HG02852 (cell line): ENCODE results near the gene ZSWIM6.

Experiments used
- ATAC-seq: cut with Tn5 transposase; IDR thresholded peaks from one replicate; pipeline ENCODE4 v1.9.1; 2021; ENCODE audit warnings: mild to moderate bottlenecking, moderate library complexity; ENCODE audit not compliant: unreplicated experiment

Gene ZSWIM6

GRCh38 chr5:61431923-61432620 lies 100.0 kb downstream of the ZSWIM6 start:
- no peak for ATAC-seq

GRCh38 chr5:61435368-61435767 lies 103.3 kb downstream of the ZSWIM6 start:
- no peak for ATAC-seq

GRCh38 chr5:61438298-61438970 lies 106.4 kb downstream of the ZSWIM6 start:
- no peak for ATAC-seq

- ATAC-seq, result no peak
Observed at GRCh38 chr5:61440086-61440485, 108.0 kb downstream of the ZSWIM6 start.

GRCh38 chr5:61440596-61440995 lies 108.5 kb downstream of the ZSWIM6 start:
- no peak for ATAC-seq

DNA sequence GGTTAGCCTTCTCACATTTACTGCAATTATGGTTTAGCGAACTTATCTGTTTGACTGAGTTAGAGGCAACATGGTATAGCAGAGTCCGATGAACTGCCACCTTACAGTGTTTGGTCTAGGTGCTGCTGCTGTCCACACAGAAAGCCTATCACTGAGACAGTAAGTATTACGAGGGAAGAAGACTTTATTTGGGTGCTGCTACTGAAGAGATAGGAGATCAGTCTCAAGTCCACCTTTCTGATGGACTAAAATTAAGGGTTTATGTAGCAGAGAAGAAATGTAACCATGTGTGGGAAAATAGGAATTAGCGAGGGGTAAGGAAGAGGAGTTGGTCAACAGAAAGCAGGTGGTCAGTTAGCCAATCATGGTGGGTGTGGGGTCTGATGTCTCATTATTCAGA lies 109.7 kb downstream of the ZSWIM6 start:
- ATAC-seq, result no peak

GRCh38 chr5:61447780-61448495 lies 115.9 kb downstream of the ZSWIM6 start:
- ATAC-seq, result no peak

GRCh38 chr5:61449804-61450492 lies 117.9 kb downstream of the ZSWIM6 start:
- ATAC-seq, result no peak

DNA sequence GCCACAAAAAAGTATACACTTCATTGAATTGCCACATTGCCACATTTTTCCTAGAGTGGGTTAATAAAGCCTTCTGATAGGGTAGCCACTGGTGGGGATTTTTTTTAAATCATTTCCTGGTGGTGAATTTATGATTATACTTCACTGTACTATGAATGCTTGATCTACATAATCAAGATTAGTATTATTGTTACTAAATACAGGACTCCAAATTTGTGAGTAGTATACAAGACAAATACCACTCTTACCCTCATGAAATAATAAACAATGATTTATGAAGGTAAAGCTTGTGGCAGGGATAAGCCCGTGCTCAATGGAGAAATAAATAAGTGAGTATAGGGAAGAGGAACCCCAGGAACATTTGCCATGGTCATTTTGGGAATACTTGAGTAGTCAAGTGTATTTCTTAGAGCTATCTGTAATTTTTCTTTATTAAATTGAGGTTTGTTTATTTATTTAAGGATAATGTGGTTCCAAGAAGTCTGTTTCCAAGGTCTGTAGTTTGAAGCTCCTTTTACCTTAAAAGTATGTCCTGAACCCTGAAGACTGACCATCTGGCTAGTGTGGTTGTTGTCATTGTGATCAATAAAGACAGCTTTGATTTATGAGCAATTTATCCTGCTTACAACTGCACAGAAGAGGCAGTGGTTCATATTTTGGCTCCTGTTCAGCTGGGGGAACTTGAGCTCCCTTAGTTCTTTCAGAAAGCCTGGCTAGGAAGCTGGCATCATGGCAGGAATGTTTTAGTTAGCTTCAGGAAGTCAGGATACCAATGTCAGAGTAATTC lies 118.6 kb downstream of the ZSWIM6 start:
- no peak for ATAC-seq

- ATAC-seq, result no peak
Observed at GRCh38 chr5:61455179-61456006, 123.3 kb downstream of the ZSWIM6 start.

DNA sequence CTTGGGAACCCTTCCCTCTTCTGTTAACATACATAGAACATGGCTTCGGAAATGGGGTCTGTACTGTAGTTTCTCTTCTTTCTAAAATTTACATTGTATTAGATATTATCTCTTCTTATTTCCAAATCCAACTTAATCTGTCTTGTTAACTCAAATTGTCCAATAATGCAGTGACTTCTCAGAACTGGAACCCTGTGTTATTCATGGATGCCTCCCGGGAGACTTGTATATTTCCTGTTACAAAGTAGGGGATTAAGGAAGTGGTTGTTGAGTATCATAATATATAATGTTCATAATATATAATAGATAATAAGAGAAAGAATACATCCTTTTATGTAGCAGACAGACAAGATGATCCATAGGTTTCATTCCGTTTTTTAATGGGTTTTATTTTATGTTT lies 128.4 kb downstream of the ZSWIM6 start:
- ATAC-seq, result no peak

GRCh38 chr5:61461417-61461816 lies 129.4 kb downstream of the ZSWIM6 start:
- ATAC-seq, result no peak

DNA sequence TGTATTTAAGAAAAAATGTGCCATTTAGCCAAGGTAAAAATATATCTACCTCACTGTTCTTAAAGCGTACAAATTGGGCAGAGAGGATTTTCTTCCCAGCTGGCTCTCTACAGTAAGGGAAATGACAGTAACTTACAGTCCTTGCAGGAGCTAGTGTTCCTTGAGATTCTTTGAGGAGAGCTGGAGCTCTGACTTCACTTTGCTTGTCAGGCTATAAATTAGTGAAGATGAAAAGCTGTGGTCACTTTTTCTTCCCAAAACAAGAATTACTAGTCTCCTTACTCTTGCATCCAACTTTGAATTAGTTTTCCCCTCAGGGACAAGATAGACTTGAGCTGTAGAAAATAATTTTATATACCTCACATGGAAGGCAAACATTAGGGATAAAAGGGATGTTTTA lies 129.9 kb downstream of the ZSWIM6 start:
- no peak for ATAC-seq

DNA sequence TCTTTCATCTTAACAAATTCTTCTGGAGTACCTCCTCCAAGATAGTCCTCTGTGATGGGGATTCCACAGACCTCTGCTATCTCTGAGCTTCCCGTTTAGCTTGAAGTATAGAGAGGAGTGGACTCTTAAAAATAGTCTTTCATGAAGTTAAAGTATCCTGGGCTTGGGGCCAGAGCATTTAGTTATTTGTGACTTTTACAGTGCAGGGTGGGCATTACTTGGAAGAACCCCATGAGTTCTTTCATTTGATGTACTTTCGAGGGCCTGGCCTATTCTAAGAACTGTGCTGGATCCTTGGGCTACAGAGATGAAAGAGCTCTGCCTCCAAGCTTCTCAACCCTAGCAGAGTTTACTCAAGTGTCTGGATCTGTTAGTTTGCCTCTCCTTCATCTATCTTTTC lies 131.5 kb downstream of the ZSWIM6 start:
- ATAC-seq, result no peak

- ATAC-seq, result no peak
Observed at GRCh38 chr5:61464512-61464911, 132.5 kb downstream of the ZSWIM6 start.

- ATAC-seq, result no peak
Observed at GRCh38 chr5:61465066-61465465, 133.0 kb downstream of the ZSWIM6 start.

- ATAC-seq, result no peak
Observed at GRCh38 chr5:61465496-61465895, 133.4 kb downstream of the ZSWIM6 start.

GRCh38 chr5:61466017-61466416 lies 134.0 kb downstream of the ZSWIM6 start:
- ATAC-seq, result no peak

- ATAC-seq, result no peak
Observed at GRCh38 chr5:61467766-61468482, 135.9 kb downstream of the ZSWIM6 start.
